Right lobe of liver (tissue), 6 donors: ENCODE data around the gene AIFM1. TPM values are rescaled to one million over a fixed set of nuclear protein-coding genes. Genes with fewer than 3 reads are reported as not detected.

Experiments
- ATAC-seq, 4 donors: fragments of 200-7000 bp; cut with Tn5 transposase; one replicate each; pipeline ENCODE4 v1.9.1; 2020; ENCODE audit warnings: mild to moderate bottlenecking in 4 of 4, moderate library complexity in 4 of 4
- DNase-seq, 3 donors: peaks; one replicate each; pipeline ENCODE4 v3.0.0-alpha.2; 2020
- H3K27ac ChIP-seq, 3 donors: fragments of 200-600 bp; one replicate each; pipeline ENCODE4 v1.8.0; 2022
- H3K27me3 ChIP-seq, 2 donors: fragments of 200-600 bp; one replicate each; pipeline ENCODE4 v1.8.0; 2022
- H3K36me3 ChIP-seq, 4 donors: fragments of 200-600 bp; sonication (generic) in 1 of 4; one replicate each; pipeline versions ENCODE4 v1.5.1 to v1.8.0; 2017 to 2022; ENCODE audit warnings: control low read depth in 1 of 4
- H3K4me1 ChIP-seq, 4 donors: fragments of 200-600 bp; sonication (generic) in 1 of 4; one replicate each; pipeline versions ENCODE4 v1.5.1 to v1.8.0; 2017 to 2022; ENCODE audit warnings: control low read depth in 1 of 4
- H3K4me3 ChIP-seq, 3 donors: fragments of 200-600 bp; one replicate each; pipeline ENCODE4 v1.8.0; 2022
- H3K9me3 ChIP-seq, 4 donors: fragments of 200-600 bp; sonication (generic) in 1 of 4; one replicate each; pipeline versions ENCODE4 v1.5.1 to v1.8.0; 2017 to 2022; ENCODE audit warnings: control low read depth in 1 of 4
- CTCF ChIP-seq, 4 donors: fragments of 200-600 bp in 3 of 4; fragments of 450-650 bp in 1 of 4; IDR thresholded peaks; one replicate each; pipeline versions ENCODE4 v1.5.1 to v1.8.0; 2016 to 2022; ENCODE audit warnings: antibody characterized with exemption in 4 of 4, mild to moderate bottlenecking in 2 of 4
- POLR2A ChIP-seq: fragments of 450-650 bp; IDR thresholded peaks from one replicate; pipeline ENCODE4 v1.6.1; 2017; ENCODE audit warnings: antibody characterized with exemption, mild to moderate bottlenecking
- WGBS: methylation state at CpG from one replicate; pipeline ENCODE4 v1.1.6; 2018; ENCODE audit warnings: low coverage, low lambda C conversion rate; ENCODE audit not compliant: insufficient coverage; ENCODE audit errors: missing lambda C conversion rate; 5-methylcytosine and 5-hydroxymethylcytosine counted together
- intact Hi-C, 2 donors: fragments of 100-400 bp; cut with DNase I; formaldehyde crosslinking; loops; one replicate each; pipeline versions ENCODE4 v1.11.2 to v1.14.1; 2022
- total RNA-seq, 6 experiments: library from RNA; depleted of rRNA in 2 of 6; stranded (reverse); fragments of >200 nt in 2 of 6; fragmentation: NEBNext Ultra II Directional in 3 of 6; extraction: Animal tissue kit (Norgen Biotek cat#: 25700) in 3 of 6; gene quantifications; one replicate each; pipeline versions ENCODE4 v1.1.0 to v1.2.4, GENCODE V29; 2016 to 2023
- donor health status: DM: no; HTN: yes; CAD: no.
- donor health status: DM: no; HTN: no; CAD: no.
- donor health status: DM: no; HTN: no; CAD: no.
- donor health status: DM: no; HTN: yes; CAD: no.
- donor health status: DM: no; HTN: yes; CAD: no.

Gene AIFM1
- total RNA-seq, 6 experiments from 2014 or later, result 63.4 to 90.0 (median 76.7) TPM

DNA sequence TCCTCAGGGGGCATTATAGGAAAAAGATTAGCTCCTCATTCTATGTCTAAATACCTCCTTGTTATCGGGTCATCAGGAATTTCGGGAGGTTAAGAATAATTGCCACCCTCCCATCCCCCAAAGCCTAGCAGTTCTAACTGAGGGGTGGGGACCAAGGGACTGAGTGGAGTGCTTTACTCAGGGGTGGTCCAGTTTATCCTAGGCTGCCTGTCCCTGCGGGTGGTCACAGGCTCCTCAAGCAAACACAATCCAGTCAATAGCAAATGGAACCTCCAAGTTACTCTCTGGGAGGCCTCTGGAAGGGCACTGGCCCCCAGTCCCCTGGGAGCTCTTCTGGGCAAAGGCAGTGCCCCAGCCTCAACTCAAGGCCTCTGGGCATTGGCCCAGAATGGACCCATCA, 62.0 kb downstream of the AIFM1 start:
- no peak for DNase-seq
- intact Hi-C loops, result no loop called here
- H3K27me3 ChIP-seq, result no peaks in the 10 kb centered on the region
- 73% methylated on average over 2 of the region's 3 CpGs for WGBS
- no peaks in the 10 kb centered on the region for H3K36me3 ChIP-seq
- ATAC-seq, result no peak
- no peak overlapping the region for H3K27ac ChIP-seq
- H3K4me1 ChIP-seq, result no peaks in the 10 kb centered on the region
- H3K9me3 ChIP-seq, result no peaks in the 10 kb centered on the region
- H3K4me3 ChIP-seq, result no peak overlapping the region
- no peak for TF ChIP-seq POLR2A
- TF ChIP-seq CTCF (IDR thresholded peaks at IDR 0.05), result no peak

- no peaks in the 10 kb centered on the region for H3K27me3 ChIP-seq
- ATAC-seq (peak in 1 of 4 donors; percentile 15), DNase-seq (no peak)
- TF ChIP-seq CTCF (IDR thresholded peaks at IDR 0.05), result no peak
- no peak for TF ChIP-seq POLR2A
- H3K27ac ChIP-seq, result no peak overlapping the region
- intact Hi-C loops, result no loop called here
- no peaks in the 10 kb centered on the region for H3K4me1 ChIP-seq
- WGBS, result 63% methylated on average over 5 of the region's 5 CpGs
- no peaks in the 10 kb centered on the region for H3K36me3 ChIP-seq
- H3K4me3 ChIP-seq, result no peak overlapping the region
- H3K9me3 ChIP-seq, result no peaks in the 10 kb centered on the region
Observed at GRCh38 chrX:130100180-130100579, 65.5 kb downstream of the AIFM1 start.

DNA sequence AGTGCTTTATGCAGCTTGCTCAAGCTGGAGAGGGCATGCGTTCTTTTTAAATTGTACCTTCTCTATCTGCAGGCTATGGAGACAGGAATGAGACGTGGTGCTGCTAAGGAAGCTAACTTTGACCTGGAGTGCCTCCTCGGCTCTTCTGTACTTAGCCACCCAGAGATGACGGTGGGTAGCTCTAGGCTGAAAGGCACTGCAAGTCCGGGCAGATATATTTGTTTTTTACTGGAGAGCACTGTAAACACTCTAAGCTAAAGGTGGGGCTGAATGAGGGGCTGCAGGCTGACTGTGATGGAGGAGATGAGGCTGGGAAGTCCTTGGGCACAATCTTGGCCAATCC, 67.5 kb downstream of the AIFM1 start:
- Histone ChIP-seq H3K27ac (no peak overlapping the region), H3K9me3 (no peaks in the 10 kb centered on the region), H3K4me3 (no peak overlapping the region), H3K36me3 (no peaks in the 10 kb centered on the region), H3K4me1 (no peaks in the 10 kb centered on the region), H3K27me3 (no peaks in the 10 kb centered on the region)
- TF ChIP-seq POLR2A, result no peak
- TF ChIP-seq CTCF (IDR thresholded peaks at IDR 0.05), result no peak
- WGBS, result 71% methylated on average over 5 of the region's 5 CpGs
- intact Hi-C loops, result no loop called here
- no peak for ATAC-seq
- DNase-seq, result no peak

- H3K27me3 ChIP-seq, result no peaks in the 10 kb centered on the region
- H3K4me3 ChIP-seq, result no peak overlapping the region
- H3K4me1 ChIP-seq, result no peaks in the 10 kb centered on the region
- peak in 2 of 4 donors; percentile 13 to 35 for ATAC-seq
- no peak for TF ChIP-seq CTCF (IDR thresholded peaks at IDR 0.05)
- no peak for TF ChIP-seq POLR2A
- DNase-seq, result no peak
- intact Hi-C loops, result no loop called here
- WGBS, result 61% methylated on average over 7 of the region's 14 CpGs
- H3K9me3 ChIP-seq, result no peaks in the 10 kb centered on the region
- no peak overlapping the region for H3K27ac ChIP-seq
- H3K36me3 ChIP-seq, result no peaks in the 10 kb centered on the region
Observed at GRCh38 chrX:130097507-130098209, 68.0 kb downstream of the AIFM1 start.
